Lung microvascular endothelial cell (primary cell): Measurements from ENCODE around the gene XRCC1. TPM values are rescaled to one million over a fixed set of nuclear protein-coding genes. Genes with fewer than 3 reads are reported as not detected.
"Not testable (repeated sequence)": the region's sequence is repeated elsewhere in the genome, so short reads cannot be mapped to it uniquely, and the experiment has no call there.

ENCODE experiments used
- DNase-seq, 2 donors: peaks; one replicate each; pipeline versions ENCODE4 v3.0.0 to v3.0.0-alpha.2; 2010; ENCODE audit warnings: low read depth in 2 of 2
- total RNA-seq: library from RNA; depleted of rRNA; stranded (reverse); fragments of >200 nt; gene quantifications from 2 replicates; pipeline ENCODE4 v1.2.1, GENCODE V29; 2014

Gene XRCC1
- total RNA-seq, 1 donor from 2014 or later: 10.7 TPM

DNA sequence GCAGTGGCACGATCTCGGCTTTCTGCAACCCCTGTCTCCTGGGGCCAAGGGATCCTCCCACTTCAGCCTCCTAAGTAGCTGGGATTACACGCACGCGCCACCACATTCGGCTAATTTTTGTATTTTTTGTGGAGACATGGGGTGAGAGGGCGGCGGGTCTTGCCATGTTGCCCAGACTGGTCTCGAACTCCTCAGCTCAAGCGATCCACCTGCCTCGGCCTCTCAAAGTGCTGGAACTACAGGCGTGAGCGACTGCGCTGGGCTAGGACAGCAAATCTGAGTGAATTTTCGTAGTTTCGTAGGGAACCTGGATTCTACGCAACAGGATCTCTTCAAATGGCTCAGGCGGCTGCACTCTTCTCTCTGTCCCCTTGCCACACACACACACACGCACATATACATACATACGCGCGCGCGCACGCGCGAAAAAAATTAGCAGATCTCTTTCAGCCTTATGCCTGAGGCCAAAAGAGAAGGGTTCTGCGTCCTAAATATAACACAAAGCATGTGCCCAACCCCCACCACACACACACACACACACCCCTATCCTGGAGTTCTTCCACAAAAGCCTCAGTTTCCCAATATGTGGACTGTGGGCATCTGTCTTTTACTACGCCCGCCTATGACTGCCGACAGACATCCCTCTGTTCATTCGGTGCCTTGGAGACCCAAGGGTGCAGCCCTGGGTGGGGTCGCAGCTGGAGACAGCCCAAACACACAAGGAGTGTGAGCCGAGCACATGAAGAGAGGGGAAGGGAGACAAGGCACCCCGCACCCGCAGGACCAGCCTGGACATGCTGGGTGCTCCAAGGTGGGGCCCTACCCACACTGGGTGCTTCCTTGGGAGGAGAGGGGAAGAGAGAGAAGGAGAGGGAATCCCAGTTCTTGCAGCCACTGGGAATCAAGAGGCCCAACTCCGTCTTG is 890 bp upstream of the XRCC1 start:
- no peak for DNase-seq

DNA sequence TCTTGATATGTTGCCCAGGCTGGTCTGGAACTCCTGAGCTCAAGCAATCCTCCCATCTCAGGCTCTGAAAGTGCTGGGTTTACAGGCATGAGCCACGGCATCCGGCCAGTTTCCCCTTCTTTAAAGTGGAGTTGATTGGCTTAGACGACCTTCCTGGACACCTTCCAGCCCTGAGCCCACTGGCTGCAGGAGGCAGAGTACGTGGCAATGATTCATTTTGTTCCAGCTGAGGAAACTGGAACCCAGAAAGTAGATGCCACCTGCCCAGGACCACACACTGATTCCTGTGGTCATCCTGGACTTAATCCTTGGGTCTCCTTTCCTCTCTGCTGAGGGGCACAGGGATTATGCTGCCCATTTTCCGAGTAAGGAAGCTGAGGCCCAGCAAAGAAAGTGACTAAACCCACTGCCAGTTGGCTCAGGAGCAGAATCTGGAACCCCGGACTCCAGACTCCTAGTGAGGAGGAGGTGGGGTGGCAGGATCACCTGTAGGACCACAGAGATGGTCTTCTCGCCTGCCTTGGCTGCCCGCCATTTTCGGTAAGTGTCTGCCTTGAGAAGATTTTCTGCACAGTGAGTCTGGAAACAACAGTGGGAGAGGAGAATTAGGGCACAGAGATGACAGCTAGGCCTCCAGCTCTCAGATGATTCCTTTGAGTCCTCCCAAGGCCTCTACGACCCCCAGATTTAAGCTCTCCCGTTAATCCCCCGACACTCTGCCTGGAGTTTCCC is 737 bp downstream of the XRCC1 start:
- DNase-seq: peak; percentile 53 to 94

DNA sequence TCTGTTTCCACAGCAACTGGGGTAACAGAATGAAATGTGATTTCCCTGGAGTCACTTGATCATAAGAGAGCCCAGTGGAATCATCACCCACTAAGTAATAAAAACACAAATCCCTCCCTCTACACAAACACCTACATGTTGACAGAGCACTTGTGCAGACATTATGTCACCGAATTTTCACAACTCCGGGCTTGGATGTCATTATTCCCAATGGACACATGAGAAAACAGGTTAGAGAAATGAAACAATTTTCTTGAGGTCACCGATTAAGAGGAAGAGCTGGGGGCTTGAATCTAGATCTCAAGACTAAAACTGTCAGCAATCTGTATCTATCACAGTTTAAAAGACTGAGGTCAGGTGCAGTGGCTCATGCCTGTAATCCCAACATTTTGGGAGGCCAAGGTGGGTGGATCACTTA is 3.1 kb downstream of the XRCC1 start:
- no peak for DNase-seq

DNA sequence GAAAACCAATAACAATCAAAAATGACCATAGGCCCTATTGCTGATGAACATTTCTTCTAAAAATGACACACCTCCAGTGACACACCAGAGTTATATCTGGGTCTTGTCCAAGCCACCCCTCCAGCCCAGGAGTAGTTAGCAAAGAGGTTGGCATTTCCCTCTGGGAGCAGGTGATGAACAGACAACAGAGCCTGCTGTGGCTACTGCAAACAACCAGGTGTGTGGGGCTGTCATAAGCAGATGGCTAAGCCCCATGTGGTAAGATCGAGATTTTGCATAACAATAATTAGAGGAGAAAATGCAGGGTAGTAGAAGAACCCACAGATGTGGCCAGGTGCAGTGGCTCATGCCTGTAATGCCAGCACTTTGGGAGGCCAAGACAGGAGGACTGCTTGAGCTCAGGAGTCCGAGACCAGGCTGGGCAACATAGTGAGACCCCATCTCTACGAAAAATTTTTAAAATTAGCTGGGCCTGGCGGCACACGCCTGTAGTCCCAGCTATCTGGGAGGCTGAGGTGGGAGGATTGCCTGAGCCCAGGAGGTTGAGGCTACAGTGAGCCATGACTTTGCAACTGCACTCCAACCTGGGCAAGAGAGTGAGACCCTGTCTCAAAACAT is 5.0 kb downstream of the XRCC1 start:
- no peak for DNase-seq

DNA sequence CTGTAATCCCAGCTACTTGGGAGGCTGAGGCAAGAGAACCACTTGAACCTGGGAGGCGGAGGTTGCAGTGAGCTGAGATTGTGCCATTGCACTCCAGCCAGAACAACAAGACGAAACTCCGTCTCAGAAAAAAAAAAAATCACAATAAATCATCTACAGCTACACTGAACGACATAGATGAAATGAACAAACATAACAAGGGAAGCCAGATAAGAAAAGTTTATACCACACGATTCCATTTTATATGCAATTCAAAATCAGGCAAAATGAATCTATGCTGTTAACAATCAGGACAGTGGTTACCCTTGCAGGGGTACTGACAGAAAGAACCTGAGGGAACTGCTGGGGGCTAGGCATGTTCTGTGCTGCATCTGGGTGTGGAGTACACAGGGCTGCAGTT is 5.7 kb downstream of the XRCC1 start:
- DNase-seq: no peak

DNA sequence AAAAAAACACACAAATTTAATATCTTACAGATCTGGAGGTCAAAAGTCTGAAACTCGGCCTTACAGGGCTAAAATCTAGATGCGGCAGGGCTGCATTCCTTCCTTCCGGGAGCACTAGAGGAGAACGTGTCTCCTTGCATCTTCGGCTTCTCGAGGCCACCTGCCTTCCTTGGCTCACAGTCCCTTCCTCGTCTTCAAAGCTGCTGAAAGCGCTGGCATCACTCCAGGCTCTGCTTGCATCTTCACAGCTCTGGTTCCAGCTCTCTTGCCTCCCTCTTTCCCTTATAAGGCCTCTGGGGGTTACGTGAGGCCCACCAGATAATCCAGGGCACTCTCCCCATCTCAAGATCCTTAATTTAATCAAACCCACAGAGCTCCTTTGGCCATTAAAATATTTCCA is 10.5 kb downstream of the XRCC1 start:
- DNase-seq: no peak

DNA sequence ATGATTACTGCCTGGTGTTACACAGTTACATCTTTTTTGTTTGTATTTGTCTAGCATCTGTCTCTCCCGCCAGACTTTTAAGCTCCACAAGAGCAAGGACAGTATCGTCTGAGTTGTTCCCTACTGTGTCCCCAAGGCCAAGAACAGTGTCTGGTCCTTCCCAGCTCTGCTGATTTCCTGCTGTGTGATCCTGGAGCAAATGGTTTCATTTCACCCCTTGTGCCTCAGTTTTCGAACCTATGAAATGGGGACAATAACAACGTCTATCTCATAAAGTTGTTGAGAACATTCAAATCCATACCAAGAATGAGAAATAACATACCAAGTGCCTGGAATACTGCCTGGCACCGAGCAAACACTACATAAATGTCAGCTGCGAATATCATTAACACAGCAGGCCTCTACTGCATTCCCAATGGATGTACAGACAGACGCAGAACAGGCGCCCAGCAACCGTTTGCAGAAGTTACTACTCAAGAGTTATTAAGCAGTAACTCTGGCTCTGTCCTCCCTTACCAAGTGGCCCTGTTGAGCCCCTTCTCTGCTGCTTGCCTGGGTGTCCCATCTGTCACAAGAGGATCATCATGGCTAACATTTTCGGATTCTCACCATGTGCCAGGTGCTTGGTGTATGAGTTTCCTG is 11.4 kb downstream of the XRCC1 start:
- DNase-seq: no peak

DNA sequence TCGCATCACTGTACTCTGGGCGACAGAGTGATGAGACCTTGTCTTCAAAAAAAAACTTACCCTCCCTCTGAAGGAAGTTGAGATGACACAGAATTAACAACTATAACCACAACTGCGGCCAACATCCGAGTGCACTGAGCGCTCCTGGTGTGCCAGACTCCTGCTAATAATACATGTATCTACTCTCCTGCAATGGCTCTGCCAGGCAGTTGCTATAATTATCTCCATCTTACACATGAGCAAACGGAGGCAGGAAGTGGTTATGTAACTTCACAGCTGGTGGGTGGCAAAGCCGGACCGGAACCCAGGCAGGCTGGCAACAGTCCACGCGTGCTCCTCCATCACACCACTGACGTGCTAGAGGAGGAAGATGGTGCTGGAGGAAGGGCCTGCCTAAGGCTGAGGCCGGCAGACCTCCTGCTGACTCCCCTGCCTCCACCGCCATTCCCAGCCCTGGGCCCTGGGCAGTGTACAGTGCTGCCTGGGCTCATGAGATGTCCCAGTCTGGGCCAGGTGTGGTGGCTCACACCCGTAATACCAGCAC is 12.6 kb downstream of the XRCC1 start:
- peak; percentile 66 to 89 for DNase-seq

DNA sequence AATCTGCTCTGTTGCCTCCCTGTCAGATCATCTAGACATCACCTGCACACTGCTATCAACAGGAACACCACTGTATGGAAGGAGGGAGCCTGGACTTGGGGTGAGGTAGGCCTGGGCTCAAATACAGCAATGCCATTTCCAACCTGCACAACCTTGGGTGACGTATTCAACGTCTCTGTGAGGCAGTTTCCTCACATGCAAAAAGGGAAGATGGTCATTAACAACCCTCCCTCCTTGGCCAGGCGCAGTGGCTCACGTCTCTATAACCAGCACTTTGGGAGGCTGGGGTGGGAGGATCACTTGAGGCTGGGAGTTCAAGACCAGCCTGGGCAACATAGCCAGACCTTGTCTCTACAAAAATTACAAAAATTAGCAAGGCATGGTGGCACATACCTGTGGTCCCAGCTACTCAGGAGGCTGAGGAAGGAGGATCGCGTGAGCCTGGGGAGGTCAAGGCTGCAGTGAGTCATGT is 13.1 kb downstream of the XRCC1 start:
- no peak for DNase-seq

DNA sequence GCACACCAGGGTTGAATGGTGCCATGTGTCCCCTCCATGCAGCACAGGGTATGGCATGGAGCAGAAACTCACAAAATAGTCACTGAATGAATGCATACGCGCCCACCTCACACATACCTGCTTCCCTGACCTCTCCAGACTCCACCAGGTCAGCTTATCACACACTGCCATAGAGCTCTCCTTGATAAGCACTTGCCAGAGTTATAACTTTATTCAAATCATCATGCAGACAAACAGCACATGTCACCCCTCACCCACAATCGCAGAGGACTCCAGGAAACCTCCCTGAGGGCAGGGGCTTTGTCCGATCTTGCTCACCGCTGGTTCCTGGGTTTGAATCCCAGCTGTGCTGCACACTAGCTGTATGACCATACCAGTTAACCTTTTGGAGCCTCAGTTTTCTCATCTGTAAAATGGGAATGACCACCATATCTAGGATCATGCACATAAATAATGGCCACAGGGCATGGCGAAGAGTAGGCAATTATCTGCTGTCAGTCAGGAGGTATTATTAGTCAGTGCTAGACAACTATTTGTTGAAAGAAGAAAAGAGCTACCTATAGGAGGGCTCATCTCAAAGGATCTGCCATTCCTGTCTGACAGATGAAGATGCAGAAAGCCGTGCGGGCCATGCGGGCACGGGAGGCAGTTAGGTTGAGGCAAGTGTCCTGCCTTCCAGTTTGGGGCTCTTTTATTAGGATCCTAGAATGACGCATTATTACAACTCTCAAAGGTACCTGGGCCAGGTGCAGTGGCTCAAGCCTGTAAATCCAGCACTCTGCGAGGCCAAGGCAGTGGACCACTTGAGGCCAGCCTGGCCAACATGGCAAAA is 14.0 kb downstream of the XRCC1 start:
- no peak for DNase-seq

DNA sequence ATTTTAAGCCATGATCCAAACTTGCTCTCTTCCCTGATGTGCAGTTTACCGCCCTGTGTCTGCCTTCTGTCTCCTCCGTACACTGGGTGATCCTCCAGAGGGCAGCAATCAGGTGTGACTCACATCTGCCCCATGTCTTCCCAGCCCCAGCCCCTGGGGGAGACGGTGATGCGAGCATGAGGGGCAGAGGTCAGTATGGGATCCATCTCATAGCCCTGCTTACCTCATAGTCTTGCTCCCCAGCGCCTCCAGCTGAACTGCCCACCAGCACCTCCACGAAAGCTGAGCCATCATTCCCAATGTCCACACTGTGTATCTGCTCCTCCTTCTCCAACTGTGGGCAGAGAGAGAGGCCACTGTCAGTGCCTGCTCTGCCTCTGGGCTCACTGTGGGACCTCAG is 14.6 kb downstream of the XRCC1 start:
- DNase-seq: peak in 1 of 2 donors; percentile 34

DNA sequence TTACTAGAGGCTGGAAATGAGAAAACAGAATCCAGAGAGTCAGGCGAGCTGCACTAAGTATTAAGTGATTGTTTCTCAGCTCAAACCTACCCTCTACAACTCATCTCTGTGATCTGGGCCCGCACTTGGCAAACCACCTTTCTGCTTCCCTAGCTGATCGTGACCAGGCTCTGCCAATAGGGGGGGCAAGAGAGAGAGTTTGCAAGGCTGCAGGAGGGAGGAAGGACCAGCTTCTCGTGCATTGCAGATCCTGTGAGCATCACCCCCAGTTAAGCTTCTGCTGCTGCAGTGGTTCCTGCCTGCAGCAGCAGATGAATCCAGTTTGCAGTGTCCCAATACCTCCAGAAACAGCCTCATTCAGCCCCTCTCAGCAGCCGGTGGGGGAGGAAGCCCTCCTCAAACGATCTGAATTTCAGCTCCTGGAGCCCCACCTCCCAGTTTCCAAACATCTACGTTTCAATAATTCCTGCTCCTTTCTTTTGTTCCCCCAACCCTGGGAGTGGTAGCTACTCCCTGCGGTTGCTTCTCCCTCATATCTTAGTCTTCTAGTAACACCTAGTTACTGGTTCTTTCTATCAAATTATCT is 20.0 kb downstream of the XRCC1 start:
- peak; percentile 82 to 84 for DNase-seq

DNA sequence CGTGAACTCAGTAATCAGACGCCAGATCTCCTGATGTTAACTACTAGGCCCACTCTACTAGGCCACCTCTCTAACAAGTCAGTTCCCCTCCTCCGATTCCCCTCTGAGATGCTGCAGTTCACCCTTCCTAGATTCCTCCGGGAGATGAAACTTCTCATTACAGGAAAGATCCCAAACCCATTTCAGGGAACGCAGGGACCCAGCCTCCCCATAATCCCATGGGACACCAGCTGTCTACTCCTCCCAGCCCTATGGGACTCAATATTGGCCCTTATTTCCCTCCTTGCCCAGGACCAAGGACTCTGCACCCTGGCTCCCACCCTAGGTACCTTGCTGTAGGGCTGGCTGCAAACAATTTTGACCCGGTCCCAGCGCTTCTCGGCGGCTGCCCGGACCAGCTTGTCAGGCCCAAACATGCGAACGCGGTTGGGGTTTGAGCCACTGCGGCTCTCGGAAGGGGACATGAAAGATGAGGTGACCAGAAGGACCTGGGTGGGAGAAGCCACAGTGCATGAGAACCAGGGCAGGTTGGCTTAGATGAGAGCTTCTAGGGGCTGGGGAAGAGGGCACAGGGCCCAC is 20.9 kb downstream of the XRCC1 start:
- DNase-seq: no peak

DNA sequence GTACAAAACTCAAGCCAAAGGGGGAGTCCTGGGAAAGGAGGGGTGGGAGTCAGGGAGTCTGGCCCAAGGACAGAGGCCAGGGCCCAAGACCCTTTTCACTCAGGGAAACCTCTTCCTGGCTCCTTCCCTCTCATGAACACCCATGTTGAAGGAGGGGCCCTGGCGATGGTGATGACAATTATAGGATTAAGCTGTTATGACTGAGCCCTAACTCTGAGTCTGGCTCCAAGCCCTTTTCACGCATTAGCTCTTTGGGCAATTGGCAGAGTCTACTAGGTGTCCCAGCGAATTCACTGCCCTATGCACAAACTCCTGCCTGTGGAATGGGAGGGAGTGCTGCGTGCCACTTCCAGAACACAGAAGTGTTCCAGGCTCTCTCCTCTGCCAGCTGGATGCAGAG is 21.7 kb downstream of the XRCC1 start:
- DNase-seq: no peak

DNA sequence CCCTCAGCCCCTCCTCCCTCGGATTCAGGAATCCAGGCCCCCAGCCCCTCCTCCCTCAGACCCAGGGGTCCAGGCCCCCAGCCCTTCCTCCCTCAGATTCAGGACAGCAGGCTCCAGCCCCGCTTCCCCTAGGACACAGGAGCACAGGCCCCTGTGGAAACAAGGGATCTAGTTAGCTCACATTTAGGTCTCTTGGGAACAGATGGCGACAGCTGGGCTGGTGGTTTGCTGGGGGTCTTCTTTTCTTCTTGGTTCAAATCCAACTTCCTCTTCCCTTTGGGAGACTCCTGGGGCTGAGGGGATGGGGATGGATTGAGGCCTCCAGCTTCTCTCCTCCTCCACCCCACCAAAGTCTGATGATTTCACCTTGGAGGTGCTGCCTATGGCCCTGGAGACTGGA is 22.7 kb downstream of the XRCC1 start:
- DNase-seq: no peak

DNA sequence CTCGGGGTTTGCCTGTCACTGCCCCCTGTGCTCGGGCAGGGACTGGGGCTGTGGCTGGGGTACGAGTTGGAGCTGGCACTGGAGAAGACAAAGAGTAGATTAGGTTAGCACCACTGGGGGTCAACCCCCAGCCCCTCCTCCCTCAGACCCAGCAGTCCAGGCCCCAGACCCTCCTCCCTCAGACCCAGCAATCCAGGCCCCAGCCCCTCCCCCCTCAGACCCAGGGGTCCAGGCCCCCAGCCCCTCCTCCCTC is 23.2 kb downstream of the XRCC1 start:
- DNase-seq: no peak

DNA sequence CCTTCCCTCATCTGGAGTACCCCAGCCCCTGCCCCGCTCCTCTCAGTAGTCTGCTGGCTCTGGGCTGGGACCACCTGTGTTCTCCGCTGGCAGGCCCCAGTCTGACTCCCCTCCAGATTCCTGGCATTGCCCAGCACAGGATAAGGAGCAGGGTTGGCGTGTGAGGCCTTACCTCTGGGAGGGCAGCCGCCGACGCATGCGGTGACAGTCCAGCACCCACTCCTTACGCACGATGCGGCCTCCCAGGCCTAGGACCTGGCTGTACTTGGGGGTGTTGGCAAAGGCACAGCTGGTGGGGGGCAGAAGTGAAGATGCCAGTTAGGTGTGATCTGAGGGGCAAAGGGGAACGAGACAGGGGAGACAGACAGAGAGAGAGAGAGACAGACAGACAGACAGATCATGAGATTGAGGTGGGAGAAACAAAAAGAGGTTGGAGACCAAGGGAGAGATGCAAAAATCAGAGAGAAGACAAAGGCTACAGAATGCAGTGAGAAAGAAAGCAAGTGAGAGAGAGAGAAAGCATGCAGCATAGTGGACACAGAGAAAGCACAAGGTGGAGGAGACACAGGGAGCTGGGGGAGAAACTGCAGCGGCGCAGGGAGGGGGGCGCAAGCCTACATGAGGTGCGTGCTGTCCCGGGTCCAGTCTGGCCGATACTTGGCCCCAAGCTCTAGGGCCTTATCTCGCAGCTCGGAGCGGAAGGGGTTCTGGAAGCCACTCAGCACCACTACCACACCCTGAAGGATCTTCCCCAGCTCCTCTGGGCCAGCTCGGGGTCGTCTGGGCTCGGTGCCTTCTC is 23.7 kb downstream of the XRCC1 start:
- no peak for DNase-seq

DNA sequence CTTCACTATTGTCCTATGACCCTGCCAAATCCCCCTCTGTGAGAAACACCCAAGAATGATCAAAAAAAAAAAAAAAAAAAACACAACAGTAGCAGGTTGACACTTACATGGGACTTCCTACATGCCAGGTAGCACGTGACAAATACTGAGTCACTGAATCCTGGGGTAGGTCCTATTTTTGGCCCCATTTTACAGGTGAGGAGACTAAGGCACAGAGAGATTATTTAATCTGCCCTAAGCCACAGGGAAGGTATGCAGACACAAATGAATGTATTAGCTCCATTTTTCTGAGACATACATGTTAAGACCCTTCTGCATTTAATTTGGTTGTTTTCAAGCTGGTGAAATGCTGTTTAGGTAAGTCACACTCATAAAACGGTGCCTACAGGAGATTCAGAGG is 26.6 kb downstream of the XRCC1 start:
- DNase-seq: no peak

DNA sequence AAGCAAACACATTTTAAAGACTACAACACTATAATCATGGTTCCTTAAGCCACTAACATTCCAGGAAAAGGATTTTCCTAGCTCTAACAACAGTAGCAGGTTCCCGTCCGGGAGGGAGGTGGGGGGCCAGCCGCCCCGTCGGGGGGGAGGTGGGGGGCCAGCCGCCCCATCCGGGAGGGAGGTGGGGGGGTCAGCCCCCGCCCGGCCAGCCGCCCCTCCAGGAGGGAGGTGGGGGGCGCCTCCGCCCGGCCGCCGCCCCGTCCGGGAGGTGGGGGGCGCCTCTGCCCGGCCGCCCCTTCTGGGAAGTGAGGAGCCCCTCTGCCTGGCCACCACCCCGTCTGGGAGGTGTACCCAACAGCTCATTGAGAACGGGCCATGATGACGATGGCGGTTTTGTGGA is 27.4 kb downstream of the XRCC1 start:
- not testable (repeated sequence) for DNase-seq
